ENCODE data around the gene PNISR. TPM values are rescaled to one million over a fixed set of nuclear protein-coding genes. Genes with fewer than 3 reads are reported as not detected.

The PNISR gene
- total RNA-seq, 1 experiment from 2014 or later, result 91.3 TPM

DNA sequence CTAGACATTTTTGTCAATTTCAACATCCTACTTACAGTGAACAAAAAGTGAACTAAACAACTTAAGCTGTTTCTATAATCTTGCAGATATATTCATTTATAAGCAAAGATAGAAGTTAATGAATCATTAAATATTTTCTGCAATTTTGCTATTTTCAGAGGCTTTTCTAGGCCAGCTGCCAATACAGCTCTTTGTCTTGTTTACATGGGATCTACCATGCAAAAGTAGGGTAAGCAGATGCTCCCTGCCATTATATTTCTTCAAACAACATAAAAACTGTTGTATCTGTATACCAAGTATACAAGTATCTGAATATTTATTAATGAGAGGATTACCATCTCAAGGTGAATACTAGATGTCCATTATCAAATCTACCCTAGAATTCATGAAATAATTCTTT lies 15.4 kb downstream of the PNISR start:
- CTCF ChIA-PET, result no interaction called here
- POLR2A ChIA-PET, result no interaction called here
- no peaks in the 10 kb centered on the region for H3K27me3 ChIP-seq (ENCODE audit: control insufficient read depth, insufficient read depth, low read length)
- H3K36me3 ChIP-seq (ENCODE audit: control insufficient read depth, insufficient read depth, low read length), result peaks cover 66% of the 10 kb centered on the region
- H3K27ac ChIP-seq (ENCODE audit: low read length), result no peak overlapping the region
- H3K4me3 ChIP-seq (ENCODE audit: low read depth in 2 of 2, low read length in 2 of 2), result no peak overlapping the region
- no peaks in the 10 kb centered on the region for H3K9me3 ChIP-seq (ENCODE audit: control insufficient read depth, insufficient read depth, low read depth, low read length)
- ATAC-seq (no peak), DNase-seq (ENCODE audit: low read depth, low spot score) (no peak)
- no peak for TF ChIP-seq POLR2AphosphoS5 (IDR thresholded peaks at IDR 0.05; ENCODE audit: low read depth, low read length)
- TF ChIP-seq, protein P1, sequence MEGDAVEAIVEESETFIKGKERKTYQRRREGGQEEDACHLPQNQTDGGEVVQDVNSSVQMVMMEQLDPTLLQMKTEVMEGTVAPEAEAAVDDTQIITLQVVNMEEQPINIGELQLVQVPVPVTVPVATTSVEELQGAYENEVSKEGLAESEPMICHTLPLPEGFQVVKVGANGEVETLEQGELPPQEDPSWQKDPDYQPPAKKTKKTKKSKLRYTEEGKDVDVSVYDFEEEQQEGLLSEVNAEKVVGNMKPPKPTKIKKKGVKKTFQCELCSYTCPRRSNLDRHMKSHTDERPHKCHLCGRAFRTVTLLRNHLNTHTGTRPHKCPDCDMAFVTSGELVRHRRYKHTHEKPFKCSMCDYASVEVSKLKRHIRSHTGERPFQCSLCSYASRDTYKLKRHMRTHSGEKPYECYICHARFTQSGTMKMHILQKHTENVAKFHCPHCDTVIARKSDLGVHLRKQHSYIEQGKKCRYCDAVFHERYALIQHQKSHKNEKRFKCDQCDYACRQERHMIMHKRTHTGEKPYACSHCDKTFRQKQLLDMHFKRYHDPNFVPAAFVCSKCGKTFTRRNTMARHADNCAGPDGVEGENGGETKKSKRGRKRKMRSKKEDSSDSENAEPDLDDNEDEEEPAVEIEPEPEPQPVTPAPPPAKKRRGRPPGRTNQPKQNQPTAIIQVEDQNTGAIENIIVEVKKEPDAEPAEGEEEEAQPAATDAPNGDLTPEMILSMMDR (IDR thresholded peaks at IDR 0.05), result no peak
- TF ChIP-seq TCF7L2 (IDR thresholded peaks at IDR 0.05; ENCODE audit: low read depth, low read length), result no peak
- TF ChIP-seq SIN3A (IDR thresholded peaks at IDR 0.05; ENCODE audit: borderline replicate concordance, insufficient read depth, low read depth, low read length), result no peak
- no peak for TF ChIP-seq REST (IDR thresholded peaks at IDR 0.05; ENCODE audit: insufficient read depth in 1 of 2, low read depth in 2 of 2, low read length in 1 of 2)
- no TSS peak for BruUV-seq (replicated peaks)
- intact Hi-C loops (cut with micrococcal nuclease; ENCODE audit: unreplicated experiment) (no loop called here), in situ Hi-C loops (cut with HindIII; ENCODE audit: low pct_unique_long_range_greater_than_20kb, low sequenced_read_pairs) (no loop called here)
- no peaks in the 10 kb centered on the region for H3K4me1 ChIP-seq (ENCODE audit: control insufficient read depth, insufficient read depth, low read length)

- ATAC-seq (no peak), DNase-seq (ENCODE audit: low read depth, low spot score) (no peak)
- no peak for TF ChIP-seq REST (IDR thresholded peaks at IDR 0.05; ENCODE audit: insufficient read depth in 1 of 2, low read depth in 2 of 2, low read length in 1 of 2)
- TF ChIP-seq, protein P1 (IDR thresholded peaks at IDR 0.05), result no peak
- ChIA-PET POLR2A (no interaction called here), CTCF (no interaction called here)
- H3K4me1 ChIP-seq (ENCODE audit: control insufficient read depth, insufficient read depth, low read length), result no peaks in the 10 kb centered on the region
- H3K27ac ChIP-seq (ENCODE audit: low read length), result no peak overlapping the region
- intact Hi-C loops (cut with micrococcal nuclease; ENCODE audit: unreplicated experiment) (no loop called here), in situ Hi-C loops (cut with HindIII; ENCODE audit: low pct_unique_long_range_greater_than_20kb, low sequenced_read_pairs) (no loop called here)
- H3K9me3 ChIP-seq (ENCODE audit: control insufficient read depth, insufficient read depth, low read depth, low read length), result no peaks in the 10 kb centered on the region
- H3K4me3 ChIP-seq (ENCODE audit: low read depth in 2 of 2, low read length in 2 of 2), result no peak overlapping the region
- no TSS peak for BruUV-seq (replicated peaks)
- no peaks in the 10 kb centered on the region for H3K27me3 ChIP-seq (ENCODE audit: control insufficient read depth, insufficient read depth, low read length)
- H3K36me3 ChIP-seq (ENCODE audit: control insufficient read depth, insufficient read depth, low read length), result peaks cover 81% of the 10 kb centered on the region
These were observed 18.0 kb downstream of the PNISR start for GRCh38 chr6:99407076-99407475.

All from Panc1 (cell line).